Stimulated activated CD4-positive, alpha-beta T cell treated with anti-CD3 and anti-CD28 coated beads, Interleukin-12 subunit alpha, Interleukin-12 subunit beta, amount 100 ng/mL, for 48 hours (primary cell): ENCODE measurements around the gene NTSR2.

Experiments
- DNase-seq, 3 donors: peaks; one replicate each; pipeline ENCODE4 v3.0.0-alpha.2; 2020; ENCODE audit warnings: low read depth in 2 of 3, low spot score in 1 of 3

NTSR2 gene

DNA sequence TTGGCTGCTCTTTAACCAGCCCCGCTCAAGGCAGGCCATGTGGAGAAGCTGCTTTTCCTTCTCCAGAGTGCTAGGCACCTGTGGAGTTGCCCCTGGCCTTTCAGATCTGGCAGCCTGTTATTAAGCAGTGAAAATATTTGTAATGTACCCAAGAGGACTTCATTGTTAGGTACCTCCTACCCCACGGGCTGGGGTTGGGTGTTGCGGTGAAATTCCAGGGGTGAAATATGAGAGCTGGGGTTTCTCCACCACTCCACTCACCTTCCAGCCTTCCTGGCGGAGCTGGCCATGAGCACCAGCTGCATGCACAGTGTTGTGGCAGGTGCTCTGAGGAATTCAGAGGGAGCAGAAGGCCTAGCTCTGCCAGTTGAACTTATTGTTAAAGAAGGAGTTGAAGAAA, 39.1 kb downstream of the NTSR2 start:
- DNase-seq = no peak

- DNase-seq = no peak
Measured at GRCh38 chr2:11629851-11630250, 40.1 kb downstream of the NTSR2 start.

DNA sequence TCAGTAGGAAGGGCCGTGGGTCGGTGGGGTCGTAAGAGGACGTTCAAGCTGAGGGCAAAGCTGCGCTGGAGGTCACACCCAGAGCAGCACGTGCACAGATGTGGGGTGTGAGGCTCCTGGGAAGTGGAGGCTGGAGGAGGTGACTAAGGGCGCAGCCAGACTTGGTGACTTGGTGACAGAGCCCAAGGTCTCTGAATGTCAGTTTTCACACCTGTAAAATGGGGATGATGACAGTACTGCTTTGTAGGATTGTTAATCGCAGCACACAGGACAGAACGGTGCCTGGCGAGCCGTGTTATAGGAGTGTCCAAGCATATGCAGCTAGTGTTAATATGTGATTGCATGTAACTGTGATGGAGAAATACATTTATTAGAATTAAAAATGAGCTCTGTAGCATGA, 40.8 kb downstream of the NTSR2 start:
- DNase-seq = no peak

DNA sequence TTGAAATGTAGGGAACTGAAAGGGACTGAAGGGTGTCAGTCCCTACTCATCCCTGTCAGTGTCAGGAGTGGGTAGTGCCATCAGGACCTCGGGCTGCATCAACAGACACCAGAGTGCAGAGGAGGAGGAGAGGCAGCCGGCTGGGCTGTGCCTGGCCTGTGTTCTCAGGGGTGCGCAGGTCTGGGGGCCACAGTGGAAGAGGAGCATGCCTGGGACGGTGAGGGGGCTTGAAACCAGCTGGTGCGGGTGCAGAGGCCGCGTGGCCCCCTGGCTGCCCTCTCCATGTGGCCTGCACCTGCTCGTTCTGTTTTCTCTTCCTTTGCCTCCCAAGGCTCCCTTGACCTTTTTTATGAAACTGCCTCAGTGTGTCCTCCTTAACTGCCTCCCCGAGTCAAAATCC, 41.3 kb downstream of the NTSR2 start:
- no peak for DNase-seq

- peak in 2 of 3 donors; percentile 4 to 5 for DNase-seq
Measured at GRCh38 chr2:11625671-11626070, 44.3 kb downstream of the NTSR2 start.

GRCh38 chr2:11624893-11625292, 45.1 kb downstream of the NTSR2 start:
- DNase-seq = no peak

DNA sequence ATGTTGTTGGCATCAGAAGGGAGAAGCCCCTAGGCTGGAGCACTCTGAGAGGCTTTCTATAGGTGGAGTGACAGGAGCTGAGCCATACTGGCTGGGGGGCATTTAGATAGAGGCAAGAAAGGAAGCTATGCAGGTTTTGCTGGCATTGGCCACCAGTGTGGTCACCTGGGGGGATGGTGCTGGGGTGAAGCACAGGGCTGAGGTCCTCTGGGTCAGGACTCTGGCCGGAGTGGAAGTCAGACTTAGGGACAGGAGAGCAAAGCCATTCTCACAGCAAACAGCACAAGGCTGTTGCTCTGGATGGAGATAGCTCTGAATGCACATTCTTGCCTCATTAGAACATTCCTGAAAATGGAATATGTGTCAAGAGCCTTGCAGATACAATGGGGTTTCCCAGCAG, 47.4 kb downstream of the NTSR2 start:
- no peak for DNase-seq

GRCh38 chr2:11621410-11621809, 48.6 kb downstream of the NTSR2 start:
- no peak for DNase-seq

- no peak for DNase-seq
Measured at GRCh38 chr2:11618708-11619062, 51.3 kb downstream of the NTSR2 start.

DNA sequence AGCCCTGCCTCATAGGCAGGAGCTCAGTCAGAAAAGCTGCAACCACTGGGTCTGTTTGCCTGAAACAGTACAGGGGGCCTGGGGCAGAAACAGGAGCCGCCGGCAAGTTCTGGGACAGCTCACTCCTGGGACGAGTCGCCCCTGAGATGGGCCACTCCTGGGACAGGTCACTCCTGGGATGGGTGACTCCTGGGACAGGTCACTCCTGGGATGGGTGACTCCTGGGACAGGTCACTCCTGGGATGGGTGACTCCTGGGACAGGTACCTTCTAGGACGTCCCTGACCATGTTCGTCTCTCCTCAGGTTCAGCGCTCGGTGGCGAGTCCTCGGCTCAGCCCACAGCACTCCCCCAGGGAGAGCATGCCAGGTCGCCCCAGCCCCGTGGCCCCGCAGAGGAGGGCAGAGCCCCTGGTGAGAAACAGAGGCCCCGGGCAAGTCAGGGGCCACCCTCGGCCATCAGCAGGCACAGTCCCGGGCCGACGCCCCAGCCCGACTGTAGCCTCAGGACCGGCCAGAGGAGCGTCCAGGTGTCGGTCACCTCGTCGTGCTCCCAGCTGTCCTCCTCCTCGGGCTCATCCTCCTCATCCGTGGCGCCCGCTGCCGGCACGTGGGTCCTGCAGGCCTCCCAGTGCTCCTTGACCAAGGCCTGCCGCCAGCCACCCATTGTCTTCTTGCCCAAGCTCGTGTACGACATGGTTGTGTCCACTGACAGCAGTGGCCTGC, 51.8 kb downstream of the NTSR2 start:
- DNase-seq = no peak

DNA sequence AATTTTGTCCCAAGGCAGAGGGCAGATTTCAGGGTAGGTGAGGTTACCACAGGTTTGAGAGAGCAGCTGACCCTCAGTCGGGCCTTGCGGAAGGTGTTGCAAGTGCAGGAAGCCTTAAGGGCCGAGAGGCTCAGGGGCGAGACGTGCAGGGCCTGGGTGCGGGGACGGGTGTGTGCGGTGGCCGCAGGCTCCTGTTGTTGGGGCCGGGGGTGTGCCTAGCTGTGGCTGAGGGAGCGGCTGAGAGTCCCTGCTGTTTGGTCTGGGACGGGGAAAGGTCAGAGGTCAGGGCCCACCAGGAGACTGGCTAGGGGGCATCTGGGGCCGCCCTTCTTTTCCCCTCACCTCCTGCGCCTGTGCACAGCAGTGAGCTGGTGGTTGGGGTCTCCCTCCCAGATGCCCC, 52.5 kb downstream of the NTSR2 start:
- DNase-seq = no peak

GRCh38 chr2:11616851-11617415, 53.1 kb downstream of the NTSR2 start:
- DNase-seq = no peak

- DNase-seq = no peak
Measured at GRCh38 chr2:11616097-11616687, 53.8 kb downstream of the NTSR2 start.

DNA sequence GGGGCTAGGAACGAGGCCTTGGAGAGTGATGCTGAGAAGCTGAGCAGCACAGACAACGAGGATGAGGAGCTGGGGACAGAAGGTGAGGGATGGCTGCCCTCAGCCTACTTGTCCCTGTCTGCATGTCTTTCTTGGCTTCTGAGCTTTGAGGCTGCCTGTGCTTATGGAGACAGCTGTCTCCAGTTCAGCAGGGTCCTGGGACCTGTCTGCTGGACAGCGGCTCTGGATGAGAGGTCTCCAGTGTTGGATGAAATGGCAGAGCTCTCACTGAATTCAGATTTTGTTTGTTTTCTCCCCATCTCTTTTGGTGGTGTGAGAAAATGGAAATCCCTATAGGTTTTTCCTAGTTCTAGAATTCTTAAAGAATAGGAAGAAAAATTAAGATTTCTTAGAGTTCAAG, 54.8 kb downstream of the NTSR2 start:
- no peak for DNase-seq

GRCh38 chr2:11613297-11613696, 56.7 kb downstream of the NTSR2 start:
- no peak for DNase-seq

GRCh38 chr2:11612553-11613215, 57.3 kb downstream of the NTSR2 start:
- DNase-seq = no peak

- DNase-seq = no peak
Measured at GRCh38 chr2:11611251-11611650, 58.7 kb downstream of the NTSR2 start.

DNA sequence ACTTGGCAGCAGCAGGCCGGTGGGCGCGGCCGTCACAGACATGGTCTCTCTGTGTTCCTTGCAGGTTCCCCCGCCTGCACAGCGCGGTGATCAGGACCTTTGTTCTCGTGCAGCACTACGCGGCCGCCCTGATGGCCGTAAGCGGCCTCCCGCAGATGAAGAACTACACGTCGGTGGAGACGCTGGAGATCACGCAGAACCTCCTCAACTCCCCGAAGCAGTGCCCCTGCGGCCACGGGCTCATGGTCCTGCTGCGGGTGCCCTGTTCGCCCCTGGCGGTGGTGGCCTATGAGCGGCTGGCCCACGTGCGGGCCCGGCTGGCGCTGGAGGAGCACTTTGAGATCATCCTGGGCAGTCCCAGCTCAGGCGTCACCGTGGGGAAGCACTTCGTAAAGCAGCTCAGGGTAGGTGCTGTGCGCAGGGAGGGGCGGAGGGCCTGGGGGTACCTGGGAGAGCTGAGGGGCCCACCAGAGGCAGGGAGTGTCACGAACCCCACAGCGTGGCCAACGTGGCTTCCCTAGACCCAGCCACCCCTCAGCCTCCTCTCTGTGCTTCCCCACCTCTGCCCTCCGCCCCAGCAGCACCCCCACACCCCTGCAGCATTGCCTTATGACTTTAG, 59.3 kb downstream of the NTSR2 start:
- DNase-seq = no peak
